ENCODE results near the gene BCKDHA.
"Not testable (repeated sequence)": the region's sequence is repeated elsewhere in the genome, so short reads cannot be mapped to it uniquely, and the experiment has no call there.

BCKDHA gene

DNA sequence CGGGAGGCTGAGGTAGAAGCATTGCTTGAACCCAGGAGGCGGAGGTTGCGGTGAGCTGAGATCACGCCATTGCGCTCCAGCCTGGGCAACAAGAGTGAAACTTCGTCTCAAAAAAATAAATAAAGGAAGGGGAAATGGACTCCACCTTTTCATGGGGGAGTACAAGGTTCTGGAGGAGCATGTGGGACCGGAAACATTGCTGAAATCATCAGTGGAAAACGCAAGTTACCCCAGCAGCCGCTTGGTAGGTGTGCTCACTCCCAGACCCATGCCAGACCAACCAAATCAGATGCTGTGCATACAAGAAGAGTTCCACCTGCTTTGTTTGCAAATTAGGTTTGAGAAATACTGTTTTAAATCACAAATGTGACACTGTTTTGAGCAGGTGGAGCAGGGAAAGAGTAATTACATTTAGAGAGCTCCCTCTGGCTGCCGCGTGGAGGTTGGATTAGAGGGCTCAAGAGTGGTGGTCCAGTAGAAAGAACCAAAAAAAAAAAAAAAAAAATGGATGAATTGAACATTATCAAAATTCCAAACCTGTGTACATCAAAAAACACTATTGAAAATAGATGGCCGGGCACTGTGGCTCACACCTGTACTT is 50.2 kb downstream of the BCKDHA start:
- DNase-seq (ENCODE audit: low read depth): no peak

DNA sequence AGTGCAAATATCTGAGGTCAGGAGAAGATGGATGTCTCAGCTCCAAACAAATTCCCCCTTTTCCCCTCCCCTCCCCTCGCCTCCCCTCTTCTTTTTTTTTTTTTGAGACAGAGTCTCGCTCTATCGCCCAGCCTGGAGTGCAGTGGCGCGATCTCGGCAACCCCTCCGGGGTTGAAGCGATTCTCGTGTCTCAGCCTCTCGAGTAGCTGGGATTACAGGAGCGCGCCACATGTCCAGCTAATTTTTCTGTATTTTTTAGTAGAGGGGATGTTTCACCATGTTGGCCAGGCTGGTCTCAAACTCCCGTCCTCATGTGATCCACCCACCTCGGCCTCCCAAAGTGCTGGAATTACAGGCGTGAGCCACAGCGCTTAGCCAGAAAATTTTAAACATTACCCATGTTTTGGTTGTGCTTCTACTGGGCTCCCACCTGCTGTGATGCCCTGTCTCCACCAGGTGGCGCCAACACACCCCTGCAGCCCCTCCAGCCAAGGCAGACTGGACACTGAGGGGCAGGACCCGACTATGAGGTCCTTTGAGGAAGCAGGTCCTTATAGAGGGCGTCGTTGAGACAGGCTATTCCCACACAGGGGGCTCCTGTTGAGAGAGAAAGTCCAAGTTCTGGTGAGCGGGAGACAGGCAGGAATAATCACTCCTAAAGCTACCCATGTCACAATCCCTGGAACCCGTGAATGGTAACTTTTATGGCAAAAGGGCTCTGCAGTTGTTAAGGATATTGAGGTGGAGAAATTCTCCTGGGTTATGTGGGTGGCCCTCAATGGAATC is 51.7 kb downstream of the BCKDHA start:
- no peak for DNase-seq (ENCODE audit: low read depth)

DNA sequence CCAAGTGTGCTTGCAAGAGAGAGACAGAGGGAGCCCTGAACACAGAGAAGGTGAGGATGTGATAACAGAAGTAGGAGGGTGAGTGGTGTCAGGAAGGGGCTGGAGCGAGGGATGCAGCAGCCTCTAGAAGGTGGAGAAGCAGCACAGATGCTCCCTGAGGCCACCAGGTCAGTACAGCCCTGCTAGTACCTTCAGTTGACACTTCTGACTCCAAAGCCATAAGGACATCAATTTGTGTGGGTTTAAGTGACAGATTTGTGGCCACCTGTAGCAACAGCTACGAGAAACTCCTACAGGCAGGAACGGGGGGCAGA is 52.2 kb downstream of the BCKDHA start:
- DNase-seq (ENCODE audit: low read depth): no peak

DNA sequence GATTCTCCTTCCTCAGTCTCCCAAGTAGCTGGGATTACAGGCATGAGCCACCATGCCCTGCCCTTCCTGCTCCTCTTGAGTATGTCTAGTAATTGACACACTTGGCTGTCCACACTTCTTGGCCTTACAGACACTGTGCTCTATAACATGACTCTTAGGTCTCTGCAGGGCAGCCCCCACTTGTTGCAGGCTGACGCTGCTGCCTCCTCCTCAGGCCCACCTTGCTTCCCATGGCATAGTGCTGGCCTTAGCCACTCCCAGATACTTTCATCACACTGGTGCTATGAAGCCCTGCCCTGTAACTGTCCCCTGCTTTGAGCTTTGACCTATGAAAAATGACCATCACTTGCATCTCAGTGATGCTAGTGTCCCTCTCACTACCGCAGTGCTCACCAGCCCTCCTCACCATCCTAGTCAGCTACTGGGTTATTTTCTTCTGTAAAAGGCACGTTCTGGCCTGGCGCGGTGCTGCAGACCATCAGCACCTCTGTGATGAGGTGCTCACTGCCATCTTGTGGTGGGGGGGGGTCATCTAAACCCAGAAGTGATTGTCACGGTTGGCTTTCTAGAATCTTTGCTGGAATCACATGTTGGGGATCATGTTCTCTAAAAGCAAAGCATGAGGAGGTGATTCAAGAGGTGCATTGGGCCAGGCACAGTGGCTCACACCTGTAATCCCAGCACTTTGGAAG is 55.1 kb downstream of the BCKDHA start:
- no peak for DNase-seq (ENCODE audit: low read depth)

DNA sequence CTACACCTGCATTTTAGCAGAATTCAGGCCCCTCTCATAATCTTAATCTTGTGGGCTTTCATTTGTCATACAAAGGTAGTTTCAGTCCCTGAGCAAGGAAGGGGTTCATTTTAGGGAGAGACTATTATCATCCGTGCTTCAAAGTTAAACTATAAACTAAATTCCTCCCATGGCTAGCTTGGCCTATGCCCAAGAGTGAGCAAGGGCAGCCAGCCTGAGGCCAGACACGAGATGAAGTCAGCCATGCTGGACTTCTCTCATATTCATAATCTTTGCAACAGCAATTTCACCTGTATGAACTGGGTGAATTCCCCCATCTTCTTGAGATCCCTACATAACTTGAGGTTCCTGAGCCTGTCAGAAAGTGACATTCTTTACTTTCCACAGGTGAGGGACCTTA is 58.3 kb downstream of the BCKDHA start:
- no peak for DNase-seq (ENCODE audit: low read depth)

DNA sequence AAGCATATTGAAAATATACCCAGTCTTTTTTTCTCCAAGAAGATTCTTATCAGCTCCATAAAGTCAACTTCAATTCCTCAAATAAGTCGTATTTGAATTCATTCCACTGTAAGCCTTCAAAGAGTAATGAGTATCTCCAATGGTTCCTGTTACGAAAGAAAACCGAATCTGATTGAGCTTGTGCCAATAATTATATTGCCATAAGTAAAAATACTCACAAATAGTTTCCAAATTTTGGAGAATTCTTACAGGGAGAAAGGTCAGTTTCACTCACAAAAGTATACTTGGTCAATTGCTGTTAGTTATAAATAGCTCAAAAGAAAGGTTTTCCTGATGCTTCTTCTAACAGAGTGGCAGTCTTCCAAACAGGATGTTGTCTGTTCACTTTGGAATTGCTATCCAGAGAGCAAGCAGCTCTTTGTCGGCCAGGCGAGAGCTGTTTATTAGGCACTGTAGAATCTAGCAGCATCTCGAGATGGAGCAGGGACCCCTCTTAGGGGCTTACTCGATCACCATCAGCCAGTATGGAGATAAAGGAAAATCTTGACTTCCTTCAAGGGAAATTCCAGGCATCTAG is 58.8 kb downstream of the BCKDHA start:
- DNase-seq (ENCODE audit: low read depth): no peak

DNA sequence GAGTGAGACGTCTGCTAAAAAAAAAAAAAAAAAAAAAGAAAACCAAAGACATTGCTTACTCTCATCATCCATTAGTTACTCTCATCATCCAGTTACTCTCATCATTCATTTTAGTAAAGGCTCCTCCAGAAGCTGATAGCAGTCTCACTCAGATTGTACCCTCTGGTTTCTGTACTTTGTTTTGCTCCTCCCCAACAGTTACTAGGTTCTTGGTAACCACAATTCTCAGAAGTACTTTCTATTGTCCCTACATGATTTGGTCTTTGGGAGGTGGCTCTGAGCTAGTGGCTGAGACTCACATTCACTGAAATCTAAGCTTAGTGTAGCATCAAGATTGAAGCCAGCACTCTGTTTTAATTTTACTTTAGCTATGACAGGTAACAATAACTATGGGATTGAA is 59.6 kb downstream of the BCKDHA start:
- no peak for DNase-seq (ENCODE audit: low read depth)

DNA sequence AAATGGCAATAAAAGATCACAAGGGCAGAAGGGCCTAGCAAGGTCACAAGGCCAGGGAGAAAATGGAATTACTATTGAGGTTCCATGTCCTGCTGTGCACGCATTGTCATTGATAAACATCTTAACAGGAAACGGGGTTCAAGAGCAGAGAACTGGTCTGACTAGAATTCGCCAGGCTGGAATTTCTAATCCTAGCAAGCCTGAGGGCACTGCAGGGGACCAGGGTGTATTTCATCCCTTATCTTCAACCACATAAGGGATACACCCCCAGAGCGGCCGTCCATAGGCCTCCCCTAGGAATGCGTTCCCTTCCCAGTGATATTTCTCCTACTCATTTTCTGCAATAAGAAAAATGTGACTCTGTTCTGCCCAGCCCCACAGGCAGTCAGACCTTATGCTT is 64.9 kb downstream of the BCKDHA start:
- DNase-seq (ENCODE audit: low read depth): no peak

DNA sequence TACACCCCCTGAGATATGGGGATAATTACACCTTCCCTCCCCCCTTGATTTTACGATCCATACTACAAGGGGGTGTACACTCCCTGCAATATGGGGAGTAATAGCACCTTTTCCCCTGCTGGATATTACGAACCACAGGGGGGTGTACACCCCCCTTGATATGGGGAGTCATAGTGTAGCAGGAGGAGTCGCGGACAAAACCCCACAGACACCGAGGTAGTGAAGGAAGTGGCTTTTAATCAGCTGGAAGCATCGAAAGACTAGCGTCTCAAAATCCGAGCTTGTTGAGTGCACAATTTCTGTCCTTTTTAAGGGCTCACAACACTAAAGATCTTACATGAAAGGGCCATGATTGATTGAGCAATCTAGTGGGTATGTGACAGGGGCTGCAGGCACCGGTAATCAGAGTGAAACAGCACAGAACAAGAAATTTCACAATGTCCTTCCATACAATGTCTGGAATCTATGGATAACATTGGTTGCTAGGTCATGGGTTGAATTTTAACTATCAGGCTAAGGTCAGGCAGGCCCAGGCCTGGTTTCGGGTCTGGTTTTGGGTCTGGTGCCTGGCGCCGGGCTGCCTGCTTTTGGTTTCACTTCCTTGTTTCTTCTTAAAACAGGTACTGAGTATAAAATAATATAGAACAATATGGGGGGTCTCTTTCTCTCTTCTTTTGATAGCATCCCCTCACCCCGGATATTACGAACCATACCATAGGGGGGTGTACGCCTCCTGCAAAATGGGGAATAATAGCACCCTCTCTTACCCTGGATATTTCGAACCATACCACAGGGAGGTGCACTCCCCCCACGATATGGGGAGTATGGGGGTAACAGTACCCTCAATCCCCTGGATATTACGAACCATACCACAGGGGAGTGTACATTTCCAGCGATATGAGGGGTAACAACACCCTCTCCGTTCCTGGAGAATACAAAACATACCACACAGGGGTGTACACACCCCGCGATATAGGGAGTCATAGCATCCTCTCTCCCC is 65.9 kb downstream of the BCKDHA start:
- DNase-seq (ENCODE audit: low read depth): not testable (repeated sequence)

All from non-pigmented ciliary epithelial cell (primary cell).